ENCODE data around the gene NT5C1A.

NT5C1A gene

GRCh38 chr1:39671793-39672550 lies at the start of gene NT5C1A:
Gene NT5C1A, minus strand, starts transcription at chr1:39672107. Its CDS starts 69 bp downstream, at chr1:39672038.
- no peak for DNase-seq (ENCODE audit: low read depth)
- peak within 1 kb of the TSS; percentile 29 for H3K4me3 ChIP-seq (ENCODE audit: low read length)
- TF ChIP-seq CTCF (conservative IDR thresholded peaks at IDR 0.05; ENCODE audit: low read depth, low read length), result no peak

DNA sequence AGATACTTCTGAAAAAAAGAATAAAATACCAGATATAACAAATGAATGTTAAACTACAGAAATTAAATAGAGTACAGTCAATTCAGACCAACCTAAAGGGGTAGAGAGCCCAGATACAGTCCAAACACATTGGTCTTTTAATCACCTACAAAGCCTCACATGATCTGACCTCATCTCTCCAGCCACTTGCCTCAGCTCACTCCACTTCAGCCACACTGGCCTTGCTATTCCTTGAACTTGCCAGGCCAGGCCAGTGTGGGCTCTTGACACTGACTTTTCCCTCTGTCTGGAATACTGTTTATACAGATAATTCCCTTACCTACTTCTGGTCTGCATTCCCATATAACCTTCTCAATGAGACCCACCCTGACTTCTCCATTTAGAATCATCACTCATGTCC lies 49.8 kb upstream of the NT5C1A start:
- H3K4me3 ChIP-seq (ENCODE audit: low read length), result no peak overlapping the region
- no peak for TF ChIP-seq CTCF (conservative IDR thresholded peaks at IDR 0.05; ENCODE audit: low read depth, low read length)
- DNase-seq (ENCODE audit: low read depth), result no peak

DNA sequence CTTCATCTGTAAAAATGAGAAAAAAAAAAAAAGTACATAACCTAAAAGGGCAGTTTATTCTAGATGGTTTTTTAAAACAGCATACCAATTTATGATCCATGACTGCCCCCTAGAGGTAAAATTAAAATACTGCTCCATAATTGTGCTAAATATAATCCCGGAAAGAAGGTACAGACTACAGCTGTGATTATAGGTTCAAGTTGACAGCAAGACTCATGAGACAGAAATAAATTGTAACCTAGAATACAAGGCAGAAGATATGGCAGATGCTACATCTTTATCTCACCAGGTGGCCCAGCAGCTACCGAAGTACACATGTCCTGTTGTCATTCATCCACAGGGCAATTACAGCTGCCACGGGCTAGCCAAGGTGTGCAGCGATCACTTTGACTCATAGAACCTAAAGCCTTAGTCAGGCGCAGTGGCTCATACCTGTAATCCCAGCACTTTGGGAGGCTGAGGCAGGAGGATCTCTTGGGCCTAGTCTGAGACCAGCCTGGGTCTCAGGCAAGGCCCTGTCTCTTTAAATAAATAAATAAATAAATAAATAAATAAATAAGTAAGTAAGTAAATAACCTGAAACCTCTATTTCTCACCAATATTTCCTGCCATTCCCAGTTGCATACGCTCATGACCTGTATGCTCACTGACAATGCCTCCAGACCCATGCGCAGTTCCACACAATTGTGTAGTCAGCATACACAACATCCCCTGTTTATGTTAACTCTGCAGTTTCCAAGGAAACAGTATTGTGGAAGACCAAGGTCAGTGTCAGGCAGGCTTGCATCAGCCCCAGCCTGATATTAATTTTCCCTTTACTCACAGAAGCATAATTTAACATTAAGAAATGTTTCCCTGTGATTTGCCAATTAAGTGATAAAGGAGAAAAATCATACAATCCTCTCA lies 48.4 kb upstream of the NT5C1A start:
- DNase-seq (ENCODE audit: low read depth), result no peak
- H3K4me3 ChIP-seq (ENCODE audit: low read length), result no peak overlapping the region
- peak; percentile 49 for TF ChIP-seq CTCF (conservative IDR thresholded peaks at IDR 0.05; ENCODE audit: low read depth, low read length)

GRCh38 chr1:39717809-39718208 lies 45.9 kb upstream of the NT5C1A start:
- DNase-seq (ENCODE audit: low read depth), result no peak

DNA sequence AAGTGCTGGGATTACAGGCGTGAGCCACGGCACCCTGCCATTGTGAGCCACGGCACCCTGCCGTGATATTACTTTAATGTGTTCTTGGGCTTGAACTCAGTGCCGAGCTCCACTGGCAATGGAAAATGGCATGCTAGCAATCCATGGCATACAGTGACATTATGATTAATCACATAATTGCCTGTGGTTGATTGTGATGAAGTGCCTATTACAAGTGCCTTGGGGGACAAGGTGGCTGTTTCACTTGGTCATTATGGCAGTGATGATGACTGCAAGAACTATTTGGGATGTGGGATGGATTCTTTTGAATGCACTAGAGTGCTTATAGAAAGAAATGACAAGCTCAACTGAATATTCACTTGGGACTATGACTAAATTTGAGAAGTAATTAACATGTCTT lies 41.6 kb upstream of the NT5C1A start:
- no peak for DNase-seq (ENCODE audit: low read depth)
- no peak overlapping the region for H3K4me3 ChIP-seq (ENCODE audit: low read length)
- TF ChIP-seq CTCF (conservative IDR thresholded peaks at IDR 0.05; ENCODE audit: low read depth, low read length), result no peak

More at GRCh38 chr1:39717809-39718208, 45.9 kb upstream of the NT5C1A start:
- TF ChIP-seq CTCF (conservative IDR thresholded peaks at IDR 0.05; ENCODE audit: low read depth, low read length), result no peak
- no peak overlapping the region for H3K4me3 ChIP-seq (ENCODE audit: low read length)

DNA sequence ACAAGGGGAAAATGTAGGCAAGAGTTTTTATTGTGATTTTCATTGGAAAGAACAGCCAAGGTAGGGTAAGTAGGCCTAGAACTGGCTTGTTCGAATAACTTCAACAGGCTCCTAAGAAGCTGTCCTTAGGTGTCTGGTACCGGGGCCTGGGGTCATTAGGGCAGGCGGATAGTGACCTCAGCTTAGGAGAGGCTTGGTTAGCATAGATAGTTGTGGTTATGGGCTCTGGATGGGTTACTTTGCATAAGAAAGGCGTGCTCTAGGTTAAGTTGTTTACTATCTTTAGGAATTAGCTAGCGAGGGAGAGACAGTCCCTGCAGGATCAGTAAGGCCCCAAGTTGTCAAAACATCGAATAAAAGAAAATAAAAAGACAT lies 40.0 kb upstream of the NT5C1A start:
- H3K4me3 ChIP-seq (ENCODE audit: low read length), result no peak overlapping the region
- DNase-seq (ENCODE audit: low read depth), result no peak
- no peak for TF ChIP-seq CTCF (conservative IDR thresholded peaks at IDR 0.05; ENCODE audit: low read depth, low read length)

All from retinal pigment epithelial cell (primary cell).